MCF 10A (cell line): ENCODE results near the gene CCDC171. TPM values are rescaled to one million over a fixed set of nuclear protein-coding genes. Genes with fewer than 3 reads are reported as not detected.

Source experiments
- Bru-seq: library from RNA; stranded (reverse); fragments of 400-500 nt; gene quantifications from one replicate; lab custom pipeline; 2021; lab: Mats Ljungman, UMichigan
- BruChase-seq, 2 experiments: library from RNA; stranded (reverse); fragments of 400-500 nt; gene quantifications; one replicate each; lab custom pipeline; 2021; lab: Mats Ljungman, UMichigan
- BruUV-seq: library from RNA; stranded (reverse); fragments of 400-500 nt; replicated peaks from 2 replicates; lab custom pipeline; 2021; lab: Mats Ljungman, UMichigan
- CTCF ChIA-PET: fragments of 300-600 bp; sonication (Branson Sonifier 250); formaldehyde crosslinking; extraction: SDS; loops from one replicate; lab custom pipeline; 2021; ENCODE audit warnings: antibody characterized with exemption, inconsistent platforms; lab: Yijun Ruan, JAX
- POLR2A ChIA-PET: fragments of 300-600, 350-650 bp; sonication (Branson Sonifier 250); formaldehyde crosslinking; extraction: SDS; loops from one replicate; lab custom pipeline; 2020; ENCODE audit warnings: antibody characterized with exemption, inconsistent platforms; lab: Yijun Ruan, JAX
- DNase-seq: peaks from one replicate; pipeline ENCODE4 v3.0.0-alpha.2; 2018; ENCODE audit not compliant: unreplicated experiment
- H3K27ac Mint-ChIP-seq: one replicate; pipeline ENCODE4 v1.8.0; 2022; ENCODE audit warnings: mild to moderate bottlenecking, low read depth, mixed read lengths; ENCODE audit not compliant: unreplicated experiment
- H3K27me3 Mint-ChIP-seq: one replicate; pipeline ENCODE4 v1.8.0; 2022; ENCODE audit warnings: mixed read lengths; ENCODE audit not compliant: insufficient read depth, unreplicated experiment
- H3K36me3 Mint-ChIP-seq: one replicate; pipeline ENCODE4 v1.8.0; 2022; ENCODE audit warnings: mild to moderate bottlenecking, moderate library complexity, mixed read lengths; ENCODE audit not compliant: insufficient read depth, unreplicated experiment
- H3K4me1 Mint-ChIP-seq: one replicate; pipeline ENCODE4 v1.8.0; 2022; ENCODE audit warnings: mixed read lengths; ENCODE audit not compliant: insufficient read depth, unreplicated experiment
- H3K4me3 Mint-ChIP-seq: one replicate; pipeline ENCODE4 v1.8.0; 2022; ENCODE audit warnings: mild to moderate bottlenecking, moderate library complexity, mixed read lengths; ENCODE audit not compliant: unreplicated experiment
- H3K9me3 Mint-ChIP-seq: one replicate; pipeline ENCODE4 v1.8.0; 2022; ENCODE audit warnings: mixed read lengths; ENCODE audit not compliant: unreplicated experiment
- CTCF ChIP-seq: fragments of 200-600 bp; IDR thresholded peaks from one replicate; pipeline ENCODE4 v1.8.0; 2022; ENCODE audit warnings: antibody characterized with exemption, mild to moderate bottlenecking; ENCODE audit not compliant: unreplicated experiment
- intact Hi-C: fragments of 100-400 bp; cut with micrococcal nuclease; formaldehyde crosslinking; loops from 2 replicates; pipeline ENCODE4 v1.14.1; 2022
- long read RNA-seq: library from polyadenylated mRNA; stranded (forward); transcript quantifications from one replicate; pipeline ENCODE4 v2.0.0, GENCODE V29; 2022
- total RNA-seq: library from RNA; stranded (reverse); gene quantifications from 2 replicates; pipeline ENCODE4 v1.2.3, GENCODE V29; 2022

CCDC171 gene
- total RNA-seq (1.7 and 1.8 TPM in 2 replicates), Bru-seq, nascent RNA (percentile 43 among the genes with signal in this experiment), BruChase-seq, experiment 1, labeled RNA remaining after a 6-hour chase (percentile 34 among the genes with signal in this experiment), BruChase-seq, experiment 2, labeled RNA remaining after a 2-hour chase (percentile 43 among the genes with signal in this experiment)
- long read RNA-seq, partial matches to known transcripts = 0 of 3 reads
- long read RNA-seq, other reads (novel, unspliced or antisense) = 3 of 3 reads

- TSS peak; percentile 33 for BruUV-seq
- no peak for TF ChIP-seq CTCF
- Mint-ChIP-seq H3K4me3 (peak within 1 kb of the TSS; percentile 88), H3K4me1 (no peaks in the 10 kb centered on the region), H3K9me3 (no peaks in the 10 kb centered on the region), H3K36me3 (no peaks in the 10 kb centered on the region), H3K27me3 (no peaks in the 10 kb centered on the region), H3K27ac (peak within 1 kb of the TSS; percentile 52)
- peak; percentile 95 for DNase-seq
- ChIA-PET POLR2A (interaction anchor here (0.6 to 3.4 kb wide), 24 partner anchors 10 to 1416 kb away, joined by 3 to 52 read pairs (median 4); partner anchors contain the start of genes PSIP1 and TTC39B), CTCF (interaction anchor here (0.6 to 2.0 kb wide), 30 partner anchors 10 to 1370 kb away, joined by 3 to 15 read pairs (median 4); partner anchors contain the start of gene SNAPC3)
- intact Hi-C loops = loop anchor here (2.0 to 5.0 kb wide), 3 partner anchors 42 to 269 kb away; partner anchors contain the start of gene PSIP1
Observed at GRCh38 chr9:15552636-15553527, at the start of gene CCDC171. CCDC171 (plus strand) TSS chr9:15553043; CDS start chr9:15564089, 11,046 bp downstream.

- no peak for TF ChIP-seq CTCF
- CTCF ChIA-PET = interaction anchor here (0.6 to 0.8 kb wide), 2 partner anchors 33 to 98 kb away, joined by 3 read pairs; no protein-coding TSS in a partner anchor
- BruUV-seq = no TSS peak
- POLR2A ChIA-PET = no interaction called here
- no peaks in the 10 kb centered on the region for H3K9me3 Mint-ChIP-seq
- no peaks in the 10 kb centered on the region for H3K27me3 Mint-ChIP-seq
- peaks cover 18% of the 10 kb centered on the region for H3K4me1 Mint-ChIP-seq
- H3K27ac Mint-ChIP-seq = no peak overlapping the region
- intact Hi-C loops = no loop called here
- peaks cover 53% of the 10 kb centered on the region for H3K36me3 Mint-ChIP-seq
- DNase-seq = no peak
- H3K4me3 Mint-ChIP-seq = no peak overlapping the region
Observed at GRCh38 chr9:15505921-15506320, 46.9 kb upstream of the CCDC171 start.

- H3K4me1 Mint-ChIP-seq = peaks cover 34% of the 10 kb centered on the region
- no peaks in the 10 kb centered on the region for H3K27me3 Mint-ChIP-seq
- H3K27ac Mint-ChIP-seq = peak overlapping the region; percentile 100
- no peaks in the 10 kb centered on the region for H3K9me3 Mint-ChIP-seq
- POLR2A ChIA-PET = interaction anchor here (0.6 to 3.5 kb wide), 16 partner anchors 11 to 285 kb away, joined by 3 to 52 read pairs (median 4); partner anchors contain the start of genes CCDC171 and SNAPC3
- CTCF ChIA-PET = interaction anchor here (0.7 to 1.0 kb wide), 3 partner anchors 9 to 96 kb away, joined by 3 read pairs; no protein-coding TSS in a partner anchor
- peak; percentile 25 for DNase-seq
- peak overlapping the region; percentile 85 for H3K4me3 Mint-ChIP-seq
- intact Hi-C loops = loop anchor here (2.0 to 5.0 kb wide), 2 partner anchors 43 to 97 kb away; partner anchors contain the start of gene CCDC171
- BruUV-seq = no TSS peak
- no peak for TF ChIP-seq CTCF
- peaks cover 29% of the 10 kb centered on the region for H3K36me3 Mint-ChIP-seq
Observed at GRCh38 chr9:15509931-15510788, 42.7 kb upstream of the CCDC171 start.
